Heart right ventricle (tissue), 16 donors: ENCODE results near the gene RAD51. TPM values are rescaled to one million over a fixed set of nuclear protein-coding genes. Genes with fewer than 3 reads are reported as not detected.

Experiments used
- ATAC-seq, 8 donors: fragments of 200-7000 bp; cut with Tn5 transposase; one replicate each; pipeline ENCODE4 v1.9.1; 2020; ENCODE audit warnings: mild to moderate bottlenecking in 8 of 8, moderate library complexity in 8 of 8, moderate number of reproducible peaks in 1 of 8
- DNase-seq, 2 donors: peaks; one replicate each; pipeline ENCODE4 v3.0.0-alpha.2; 2020
- H3K27ac ChIP-seq, 10 donors: fragments of 200-600 bp; sonication (generic) in 2 of 10; one replicate each; pipeline versions ENCODE4 v1.5.0 to v1.8.0; 2020 to 2022; ENCODE audit warnings: mild to moderate bottlenecking in 3 of 10
- H3K27me3 ChIP-seq, 7 donors: fragments of 200-600 bp; one replicate each; pipeline ENCODE4 v1.8.0; 2021 to 2022; ENCODE audit warnings: mild to moderate bottlenecking in 2 of 7
- H3K36me3 ChIP-seq, 9 donors: fragments of 200-600 bp; sonication (generic) in 1 of 9; one replicate each; pipeline versions ENCODE4 v1.5.0 to v1.8.0; 2020 to 2022; ENCODE audit warnings: mild to moderate bottlenecking in 2 of 9
- H3K4me1 ChIP-seq, 9 donors: fragments of 200-600 bp; sonication (generic) in 1 of 9; one replicate each; pipeline versions ENCODE4 v1.5.0 to v1.8.0; 2020 to 2022; ENCODE audit warnings: mild to moderate bottlenecking in 4 of 9
- H3K4me3 ChIP-seq, 10 donors: fragments of 200-600 bp; sonication (generic) in 2 of 10; one replicate each; pipeline versions ENCODE4 v1.5.0 to v1.8.0; 2020 to 2022; ENCODE audit warnings: mild to moderate bottlenecking in 7 of 10, moderate library complexity in 2 of 10
- H3K9me3 ChIP-seq, 11 donors: fragments of 200-600 bp in 10 of 11; sonication (generic) in 2 of 11; one replicate each; pipeline versions ENCODE4 v1.5.0 to v1.8.0; 2013 to 2022; ENCODE audit warnings: mild to moderate bottlenecking in 2 of 11, control low read depth in 1 of 11, moderate library complexity in 1 of 11
- WGBS, 2 donors: extraction: QIAGEN DNeasy Blood & Tissue Kit; methylation state at CpG; one replicate each; pipeline ENCODE4 v1.1.7; 2013; ENCODE audit warnings: inconsistent platforms in 1 of 2; 5-methylcytosine and 5-hydroxymethylcytosine counted together
- intact Hi-C, 10 donors: fragments of 100-400 bp; cut with DNase I; formaldehyde crosslinking; loops; one replicate each; pipeline versions ENCODE4 v1.11.1 to v1.14.2; 2022
- polyA plus RNA-seq, 2 donors: library from polyadenylated mRNA; stranded (reverse); fragments of 200-250 nt; gene quantifications; one replicate each; pipeline ENCODE4 v1.2.3, GENCODE V29; 2013
- total RNA-seq, 10 donors: library from RNA; stranded (reverse); fragmentation: NEBNext Ultra II Directional in 3 of 10; extraction: Animal tissue kit (Norgen Biotek cat#: 25700) in 3 of 10; gene quantifications; one replicate each; pipeline versions ENCODE4 v1.2.1 to v1.2.4, GENCODE V29; 2021 to 2023
- TF ChIP-seq, protein P1 (sequence below), 9 donors: fragments of 200-600 bp; sonication (generic) in 2 of 9; IDR thresholded peaks; one replicate each; pipeline versions ENCODE4 v1.5.0 to v1.8.0; 2021 to 2022; ENCODE audit warnings: antibody characterized with exemption in 9 of 9, mild to moderate bottlenecking in 5 of 9, moderate library complexity in 1 of 9
- donor health status: Arrhythmogenic right ventricular cardiomyopathy.
- donor health status: ischemic (EF 13 %, LVEDD 7.1; RV severe dilation, severe dysfunction).
- donor health status: healthy with polysubstance abuse.
- donor health status: DM: no; HTN: yes; CAD: no.
- donor health status: DM: no; HTN: no; CAD: no.
- donor health status: ischemic (EF 25% LVEDD 6.9; RV normal size, moderate dysfunction).
- donor health status: ischemic (EF 25% LVEDD 5.7; RV mildly dilated, moderate dysfunction).
- donor health status: healthy.
- donor health status: DM: yes; HTN: yes; CAD: no.
- donor health status: Ischemic cardiomyopathy.
- donor health status: ischemic (EF 35%, LVEDD 5.7; RV mildly dilated, moderate dysfunction).
- donor health status: nonischemic (EF 11% LVEDD 7.7; RV severe dilation, severe dysfunction).
- donor health status: DM: yes; HTN: yes; CAD: no.
- donor health status: PGD.
- donor health status: ischemic (EF 29% LVEDD 5.4; RV normal size, mild dysfunction).
- donor health status: nonischemic (EF 23%, LVEDD 6.1; RV moderate dilation, normal function).

The RAD51 gene
- total and polyA plus RNA-seq, 12 donors, result 0.30 to 3.6 (median 0.61) TPM; not detected in 1

DNA sequence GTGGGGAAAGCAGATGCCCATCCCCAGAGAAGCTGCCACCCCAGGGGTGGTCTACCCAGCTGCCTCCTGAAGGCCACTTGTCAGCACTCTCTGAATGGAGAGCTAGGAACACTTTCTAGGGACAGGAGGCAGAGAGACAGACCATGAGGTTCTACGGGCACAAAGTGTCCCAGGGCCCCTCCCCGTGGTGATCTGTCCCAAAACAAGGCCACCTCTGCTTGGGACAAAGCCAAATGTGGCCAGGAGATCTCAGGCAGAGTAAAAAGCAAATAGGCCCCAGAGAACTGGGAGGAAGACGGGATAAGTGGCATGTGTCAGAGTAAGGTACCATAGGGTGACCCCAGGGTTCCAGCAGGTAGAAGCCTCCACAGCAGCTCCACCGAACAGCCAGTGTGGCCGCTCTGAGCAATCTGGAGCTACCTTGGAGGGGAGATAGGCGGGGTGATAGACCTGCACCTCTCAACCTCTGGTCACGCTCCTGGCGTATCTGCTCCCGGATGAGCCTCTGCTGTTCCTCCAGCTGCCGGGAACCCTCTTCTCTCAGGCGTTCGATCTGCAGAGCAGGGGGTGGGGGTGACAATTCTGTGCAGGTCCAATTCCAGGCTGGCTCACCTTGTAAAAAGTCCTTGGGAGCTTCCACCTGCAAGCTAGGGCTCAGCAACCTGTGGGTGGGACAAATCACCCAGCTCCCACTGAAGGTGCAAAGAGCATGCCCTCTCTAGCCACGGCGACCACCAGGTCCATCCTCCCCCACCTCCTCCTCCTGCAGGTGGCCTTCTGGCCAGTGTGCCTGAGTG, 81.0 kb downstream of the RAD51 start:
- Histone ChIP-seq H3K4me3 (no peak overlapping the region), H3K27ac (no peak overlapping the region), H3K36me3 (peaks cover 0 to 92% (median 66%) of the 10 kb centered on the region in 9 donors), H3K27me3 (no peaks in the 10 kb centered on the region), H3K4me1 (peaks cover 0 to 9% (median 0%) of the 10 kb centered on the region in 9 donors), H3K9me3 (no peaks in the 10 kb centered on the region)
- intact Hi-C loops, result loop anchor here in 1 of 10 donors (10.0 kb wide), 1 partner anchor 101 kb away; no protein-coding TSS in a partner anchor
- 95 to 97% methylated on average over 14 of the region's 14 CpGs for WGBS, 2 donors
- ATAC-seq, result no peak
- TF ChIP-seq, protein P1, sequence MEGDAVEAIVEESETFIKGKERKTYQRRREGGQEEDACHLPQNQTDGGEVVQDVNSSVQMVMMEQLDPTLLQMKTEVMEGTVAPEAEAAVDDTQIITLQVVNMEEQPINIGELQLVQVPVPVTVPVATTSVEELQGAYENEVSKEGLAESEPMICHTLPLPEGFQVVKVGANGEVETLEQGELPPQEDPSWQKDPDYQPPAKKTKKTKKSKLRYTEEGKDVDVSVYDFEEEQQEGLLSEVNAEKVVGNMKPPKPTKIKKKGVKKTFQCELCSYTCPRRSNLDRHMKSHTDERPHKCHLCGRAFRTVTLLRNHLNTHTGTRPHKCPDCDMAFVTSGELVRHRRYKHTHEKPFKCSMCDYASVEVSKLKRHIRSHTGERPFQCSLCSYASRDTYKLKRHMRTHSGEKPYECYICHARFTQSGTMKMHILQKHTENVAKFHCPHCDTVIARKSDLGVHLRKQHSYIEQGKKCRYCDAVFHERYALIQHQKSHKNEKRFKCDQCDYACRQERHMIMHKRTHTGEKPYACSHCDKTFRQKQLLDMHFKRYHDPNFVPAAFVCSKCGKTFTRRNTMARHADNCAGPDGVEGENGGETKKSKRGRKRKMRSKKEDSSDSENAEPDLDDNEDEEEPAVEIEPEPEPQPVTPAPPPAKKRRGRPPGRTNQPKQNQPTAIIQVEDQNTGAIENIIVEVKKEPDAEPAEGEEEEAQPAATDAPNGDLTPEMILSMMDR (IDR thresholded peaks at IDR 0.05), result no peak
- DNase-seq, result no peak

DNA sequence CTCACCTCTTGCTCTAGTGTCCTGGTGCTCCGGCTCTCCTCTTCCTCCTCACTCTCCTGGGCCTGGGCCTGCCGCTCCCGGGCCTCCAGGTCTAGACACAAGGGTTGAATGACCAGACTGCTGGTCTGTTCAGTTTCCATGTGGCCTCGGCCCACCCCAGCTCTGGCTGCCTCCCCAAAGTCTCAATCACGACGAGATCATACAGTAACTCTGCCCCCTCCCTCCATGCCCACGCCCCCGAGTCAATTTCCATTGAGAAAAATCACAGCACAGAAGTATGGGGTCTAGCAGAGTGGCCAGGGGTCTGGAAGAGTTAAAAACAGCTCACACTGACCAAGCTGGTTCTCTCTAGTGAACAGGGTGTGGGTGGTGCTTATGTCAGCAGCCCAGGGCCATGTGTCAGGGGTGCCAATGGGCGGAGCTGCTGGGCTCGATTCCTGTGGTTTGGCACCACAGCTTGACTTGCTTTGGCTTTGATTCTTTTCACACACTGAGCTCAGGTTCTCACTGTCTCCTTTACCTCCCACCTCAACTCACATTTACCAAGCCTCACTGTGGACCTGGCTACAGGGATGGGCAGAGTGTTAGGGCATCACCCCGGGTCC, 81.7 kb downstream of the RAD51 start:
- WGBS, 2 donors, result 84 to 88% methylated on average over 11 of the region's 11 CpGs
- peak in 2 of 8 donors; percentile 38 to 49 for ATAC-seq
- Histone ChIP-seq H3K4me1 (peaks cover 0 to 9% (median 0%) of the 10 kb centered on the region in 9 donors), H3K9me3 (no peaks in the 10 kb centered on the region), H3K27ac (no peak overlapping the region), H3K4me3 (no peak overlapping the region), H3K27me3 (no peaks in the 10 kb centered on the region), H3K36me3 (peaks cover 0 to 88% (median 66%) of the 10 kb centered on the region in 9 donors)
- TF ChIP-seq, protein P1 (IDR thresholded peaks at IDR 0.05), result no peak
- intact Hi-C loops, result loop anchor here in 1 of 10 donors (10.0 kb wide), 1 partner anchor 102 kb away; no protein-coding TSS in a partner anchor
- no peak for DNase-seq

Other genes starting within 250 kb of the RAD51 start
- 10 to 100 TPM in 2 of 10 donors, 1 to 10 TPM in 8; 5.7 to 11.5 (median 9.0) TPM for gene CHST14, start 224.2 kb upstream of the RAD51 start, total RNA-seq
- gene CHST14, start 224.2 kb upstream of the RAD51 start, polyA plus RNA-seq, result 1 to 10 TPM; 5.3 to 8.8 TPM
- 10 to 100 TPM; 16.0 to 30.1 (median 21.6) TPM for gene CCDC32, start 130.1 kb upstream of the RAD51 start, total RNA-seq
- 10 to 100 TPM; 25.0 to 37.5 TPM for gene CCDC32, start 130.1 kb upstream of the RAD51 start, polyA plus RNA-seq
- gene RPUSD2, start 125.9 kb upstream of the RAD51 start, total RNA-seq, result 10 to 100 TPM in 6 of 10 donors, 1 to 10 TPM in 4; 7.4 to 14.8 (median 10.7) TPM
- gene RPUSD2, start 125.9 kb upstream of the RAD51 start, polyA plus RNA-seq, result 10 to 100 TPM in 1 of 2 donors, 1 to 10 TPM in 1; 9.6 to 11.0 TPM
- 1 to 10 TPM in 4 of 10 donors, under 1 TPM in 6; 0.21 to 2.6 (median 0.73) TPM for gene KNL1, start 100.9 kb upstream of the RAD51 start, total RNA-seq
- under 1 TPM; 0.10 to 0.22 TPM for gene KNL1, start 100.9 kb upstream of the RAD51 start, polyA plus RNA-seq
- gene RMDN3, start 60.1 kb downstream of the RAD51 start, total RNA-seq, result 10 to 100 TPM; 12.2 to 20.9 (median 17.6) TPM
- gene RMDN3, start 60.1 kb downstream of the RAD51 start, polyA plus RNA-seq, result 10 to 100 TPM; 16.2 to 21.7 TPM
- gene GCHFR, start 68.9 kb downstream of the RAD51 start, total RNA-seq, result 1 to 10 TPM; 2.2 to 9.1 (median 3.7) TPM
- gene GCHFR, start 68.9 kb downstream of the RAD51 start, polyA plus RNA-seq, result 10 to 100 TPM in 1 of 2 donors, 1 to 10 TPM in 1; 5.8 to 10.8 TPM
- under 1 TPM in 3 of 10 donors, not detected in 7; 0.10 to 0.32 (median 0.31) TPM for gene C15orf62, start 74.8 kb downstream of the RAD51 start, total RNA-seq
- under 1 TPM; 0.12 to 0.15 TPM for gene C15orf62, start 74.8 kb downstream of the RAD51 start, polyA plus RNA-seq
- gene ZFYVE19, start 111.9 kb downstream of the RAD51 start, total RNA-seq, result 10 to 100 TPM; 14.2 to 29.2 (median 18.2) TPM
- 10 to 100 TPM; 11.9 to 18.1 TPM for gene ZFYVE19, start 111.9 kb downstream of the RAD51 start, polyA plus RNA-seq
- gene DNAJC17, start 112.3 kb downstream of the RAD51 start, total RNA-seq, result 10 to 100 TPM in 9 of 10 donors, 1 to 10 TPM in 1; 9.9 to 17.7 (median 14.7) TPM
- gene DNAJC17, start 112.3 kb downstream of the RAD51 start, polyA plus RNA-seq, result 10 to 100 TPM; 34.5 to 62.1 TPM
- gene PPP1R14D, start 133.5 kb downstream of the RAD51 start, total RNA-seq, result not detected
- gene PPP1R14D, start 133.5 kb downstream of the RAD51 start, polyA plus RNA-seq, result not detected
- 1 to 10 TPM in 2 of 10 donors, under 1 TPM in 7, not detected in 1; 0.17 to 1.9 (median 0.47) TPM for gene SPINT1, start 148.9 kb downstream of the RAD51 start, total RNA-seq
- gene SPINT1, start 148.9 kb downstream of the RAD51 start, polyA plus RNA-seq, result under 1 TPM; 0.22 to 0.43 TPM
- gene RHOV, start 179.1 kb downstream of the RAD51 start, total RNA-seq, result not detected
- gene RHOV, start 179.1 kb downstream of the RAD51 start, polyA plus RNA-seq, result under 1 TPM in 1 of 2 donors, not detected in 1; 0.03 TPM
- 10 to 100 TPM; 16.0 to 25.0 (median 21.5) TPM for gene VPS18, start 199.3 kb downstream of the RAD51 start, total RNA-seq
- gene VPS18, start 199.3 kb downstream of the RAD51 start, polyA plus RNA-seq, result 10 to 100 TPM; 10.5 to 12.2 TPM
- gene DLL4, start 234.2 kb downstream of the RAD51 start, total RNA-seq, result 10 to 100 TPM in 8 of 10 donors, 1 to 10 TPM in 2; 6.5 to 24.8 (median 16.6) TPM
- gene DLL4, start 234.2 kb downstream of the RAD51 start, polyA plus RNA-seq, result 10 to 100 TPM in 1 of 2 donors, 1 to 10 TPM in 1; 8.7 to 10.2 TPM